ENCODE measurements around the gene VPS45.
"Not testable (repeated sequence)": the region's sequence is repeated elsewhere in the genome, so short reads cannot be mapped to it uniquely, and the experiment has no call there.

Gene VPS45

GRCh38 chr1:150162862-150163706 is 95.5 kb downstream of the VPS45 start:
- DNase-seq = peak; percentile 76

DNA sequence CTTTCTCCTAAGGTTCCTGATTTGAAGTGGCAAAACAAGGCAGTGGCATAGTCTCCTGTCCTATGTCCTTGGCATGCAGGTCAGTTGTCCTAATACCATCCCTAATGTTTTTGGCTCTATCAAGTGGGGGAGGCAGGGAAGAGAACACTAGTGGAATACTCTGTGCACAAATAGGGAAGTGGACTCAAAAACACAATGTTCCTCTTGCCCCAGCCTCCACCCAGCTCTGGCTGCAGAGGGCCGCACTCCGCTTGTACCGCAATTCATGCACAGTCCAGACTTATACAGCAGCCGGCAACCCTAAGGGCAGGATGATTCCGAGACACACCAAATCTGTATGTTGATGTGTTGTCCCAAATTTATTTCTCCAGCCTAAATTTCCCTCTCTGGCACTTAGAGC is 96.6 kb downstream of the VPS45 start:
- no peak for DNase-seq

GRCh38 chr1:150164779-150165178 is 97.2 kb downstream of the VPS45 start:
- no peak for DNase-seq

GRCh38 chr1:150165622-150166612 is 98.3 kb downstream of the VPS45 start:
- DNase-seq = peak; percentile 3

DNA sequence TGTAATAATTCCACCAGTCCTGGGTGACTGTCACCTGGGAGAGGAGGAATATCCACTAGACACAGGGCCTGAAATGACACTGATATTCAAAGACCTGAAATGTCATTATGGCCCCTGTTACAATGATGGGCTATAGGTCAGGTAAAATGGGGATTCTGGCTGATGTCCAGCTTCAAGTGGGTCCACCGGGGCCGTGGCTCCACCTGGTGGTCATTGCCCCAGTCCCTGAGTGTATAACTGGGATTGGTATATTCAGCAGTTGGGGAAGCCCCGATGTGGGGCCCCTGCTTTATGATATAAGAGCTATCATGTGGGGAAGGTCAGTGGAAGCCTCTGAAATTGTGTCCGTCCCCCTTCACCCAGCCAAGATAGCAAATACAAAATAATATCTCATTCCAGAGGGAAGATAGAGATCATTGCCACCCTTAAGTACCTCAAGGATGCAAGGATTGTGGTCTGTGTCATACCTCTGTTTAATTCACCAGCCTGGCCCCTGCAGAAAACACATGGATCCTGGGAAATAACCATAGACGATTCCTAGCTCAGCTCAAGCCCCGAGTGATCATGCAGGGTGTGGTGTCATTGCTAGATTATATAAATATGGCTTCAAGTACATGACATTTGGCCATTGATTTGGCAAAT is 101.5 kb downstream of the VPS45 start:
- peak; percentile 30 for DNase-seq

DNA sequence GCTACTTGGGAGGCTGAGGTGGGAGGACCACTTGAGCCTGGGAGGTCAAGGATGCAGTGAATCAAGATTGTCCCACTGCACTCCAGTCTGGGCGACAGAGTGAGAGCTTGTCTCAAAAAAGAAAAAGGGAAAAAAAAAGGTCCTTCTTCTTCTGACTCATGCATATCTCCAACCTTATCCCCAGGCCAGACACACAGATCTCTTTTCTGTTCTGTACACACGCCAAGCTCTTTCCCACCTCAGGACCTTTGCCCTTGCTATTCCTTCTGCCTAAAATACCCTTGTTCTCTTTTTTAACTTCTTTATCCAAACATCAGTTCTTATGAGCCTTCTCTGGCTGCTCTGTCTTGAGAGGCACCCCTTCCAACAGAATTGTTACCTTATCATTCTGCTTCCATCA is 104.2 kb downstream of the VPS45 start:
- DNase-seq = no peak

DNA sequence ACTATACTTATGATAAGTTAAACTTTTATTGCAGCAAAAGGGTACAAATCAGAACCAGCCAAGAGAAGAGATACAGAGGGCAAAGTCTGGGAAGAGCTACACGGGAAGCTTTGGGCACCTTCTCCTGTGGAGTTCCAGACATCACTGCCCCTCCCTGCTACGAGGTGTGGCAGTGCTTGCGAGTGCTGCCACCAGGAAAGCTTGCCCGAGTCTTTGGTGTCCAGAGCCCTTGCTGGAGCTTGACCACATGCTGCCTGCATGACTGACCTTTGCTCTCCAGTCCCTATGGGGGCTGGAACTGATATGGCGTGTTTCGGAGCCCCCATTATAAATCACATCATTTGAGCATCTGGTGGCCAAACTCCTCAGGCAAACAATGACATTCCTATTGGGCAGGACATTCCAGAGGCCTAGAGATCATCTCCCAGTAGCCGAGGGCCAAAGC is 105.6 kb downstream of the VPS45 start:
- no peak for DNase-seq

DNA sequence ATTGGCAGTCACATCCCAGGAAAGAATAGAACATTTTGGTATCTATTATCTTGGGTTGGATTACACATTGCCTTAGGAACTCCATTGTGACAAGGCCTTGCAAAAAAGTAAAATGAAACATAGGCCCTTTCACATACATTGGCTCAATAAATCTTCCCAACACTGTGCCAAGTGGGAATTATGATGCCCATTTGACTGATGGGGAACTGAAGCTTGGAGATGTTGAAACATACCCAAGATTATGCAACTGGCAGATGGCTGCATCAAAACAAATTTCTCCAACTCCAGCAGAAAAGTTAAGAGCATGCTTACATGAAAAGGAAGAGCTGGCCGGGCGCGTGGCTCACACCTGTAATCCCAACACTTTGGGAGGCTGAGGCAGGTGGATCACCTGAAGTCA is 109.0 kb downstream of the VPS45 start:
- no peak for DNase-seq

GRCh38 chr1:150178548-150178947 is 111.0 kb downstream of the VPS45 start:
- DNase-seq = no peak

- no peak for DNase-seq
Observed at GRCh38 chr1:150179867-150180266, 112.3 kb downstream of the VPS45 start.

DNA sequence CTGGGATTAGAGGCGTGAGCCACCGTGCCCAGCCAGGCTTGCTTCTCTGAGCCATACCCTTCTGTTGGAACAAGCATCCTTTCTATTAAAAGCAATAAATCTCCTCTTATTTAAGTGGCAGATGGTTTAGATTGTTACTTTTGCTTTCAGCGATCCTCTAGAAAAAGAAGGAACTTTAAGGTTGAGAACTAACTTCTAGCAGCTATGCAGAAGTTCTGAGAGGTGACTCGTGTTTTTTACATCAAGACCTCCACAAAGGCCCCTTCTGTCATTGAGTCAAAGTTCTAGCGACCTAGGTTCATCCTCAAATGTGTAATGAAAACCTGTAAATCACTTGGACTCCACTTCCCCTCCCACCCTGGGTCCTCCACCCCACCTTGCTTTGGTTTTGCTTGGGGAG is 112.9 kb downstream of the VPS45 start:
- DNase-seq = no peak

DNA sequence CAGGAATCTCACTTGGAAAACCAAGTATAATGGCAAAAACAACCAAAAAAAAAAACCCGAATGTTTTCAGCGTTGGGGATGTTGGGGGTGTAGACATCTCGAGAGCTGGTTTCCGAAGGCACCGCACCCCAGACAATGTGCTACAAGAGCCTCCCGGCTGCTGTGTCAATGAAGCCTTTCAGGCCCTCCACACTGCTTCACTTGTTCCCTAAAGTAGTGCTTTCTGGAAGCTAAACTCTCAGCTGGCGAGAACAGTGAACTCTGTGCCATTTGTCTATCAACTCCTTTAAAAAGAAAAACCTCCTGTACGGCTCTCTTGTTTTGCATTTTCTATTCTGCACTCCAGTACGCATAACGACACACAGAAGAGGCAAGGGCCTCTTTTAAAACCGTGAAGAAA is 114.7 kb downstream of the VPS45 start:
- DNase-seq = no peak

- DNase-seq = no peak
Observed at GRCh38 chr1:150183061-150183460, 115.5 kb downstream of the VPS45 start.

GRCh38 chr1:150185481-150185880 is 117.9 kb downstream of the VPS45 start:
- no peak for DNase-seq

- not testable (repeated sequence) for DNase-seq
Observed at GRCh38 chr1:150186438-150186788, 118.8 kb downstream of the VPS45 start.

DNA sequence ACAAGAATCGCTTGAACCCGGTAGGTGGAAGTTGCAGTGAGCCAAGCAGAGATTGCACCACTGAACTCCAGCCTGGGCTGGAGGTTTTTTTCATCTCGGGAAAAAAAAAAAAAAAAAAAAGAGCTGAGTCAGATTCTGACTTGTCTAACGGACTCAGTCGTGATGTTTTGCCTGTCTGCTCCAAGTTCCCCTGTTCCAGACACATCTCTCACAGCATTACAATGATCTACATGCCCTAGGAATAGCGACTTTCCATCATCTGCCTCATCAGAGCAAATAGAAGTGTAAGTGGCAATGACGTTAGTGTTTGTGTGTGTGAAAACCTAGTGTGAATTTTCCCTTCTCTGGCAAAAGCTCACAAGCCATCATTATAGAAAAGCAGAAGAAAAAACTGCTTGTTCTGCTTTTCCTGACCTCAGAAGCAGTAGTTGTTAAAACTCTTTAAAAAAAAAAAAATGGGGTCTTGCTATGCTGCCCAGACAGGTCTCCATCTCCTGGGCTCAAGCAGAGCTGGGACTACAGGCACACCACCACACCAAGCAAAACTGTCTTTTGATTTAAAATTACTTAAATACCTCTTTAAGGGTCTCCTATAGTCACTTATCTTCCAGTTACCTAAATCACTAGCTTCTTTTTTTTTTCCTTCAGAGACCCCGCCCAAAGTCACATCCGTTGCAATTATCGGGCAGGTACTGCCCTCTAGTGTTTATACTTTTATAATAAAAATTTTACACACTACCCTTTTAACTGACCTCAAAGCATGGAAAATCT is 119.4 kb downstream of the VPS45 start:
- DNase-seq = peak; percentile 26

DNA sequence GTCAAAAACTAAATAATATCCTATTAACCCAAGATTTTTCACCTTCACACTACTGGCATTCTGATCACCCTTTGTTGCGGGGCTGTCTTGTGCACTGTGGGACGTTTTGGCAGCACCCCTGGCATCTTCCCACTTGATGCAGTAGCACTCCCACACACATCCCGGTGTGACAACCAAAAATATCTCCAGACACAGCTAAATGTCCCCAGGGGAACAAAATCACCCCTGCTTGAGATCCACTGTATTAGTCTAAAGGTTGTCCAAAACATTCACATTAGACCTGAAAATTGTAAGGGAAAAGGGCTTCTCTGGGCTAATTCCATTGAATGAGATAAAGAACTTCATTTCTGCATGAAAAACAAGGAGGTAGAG is 120.0 kb downstream of the VPS45 start:
- no peak for DNase-seq

DNA sequence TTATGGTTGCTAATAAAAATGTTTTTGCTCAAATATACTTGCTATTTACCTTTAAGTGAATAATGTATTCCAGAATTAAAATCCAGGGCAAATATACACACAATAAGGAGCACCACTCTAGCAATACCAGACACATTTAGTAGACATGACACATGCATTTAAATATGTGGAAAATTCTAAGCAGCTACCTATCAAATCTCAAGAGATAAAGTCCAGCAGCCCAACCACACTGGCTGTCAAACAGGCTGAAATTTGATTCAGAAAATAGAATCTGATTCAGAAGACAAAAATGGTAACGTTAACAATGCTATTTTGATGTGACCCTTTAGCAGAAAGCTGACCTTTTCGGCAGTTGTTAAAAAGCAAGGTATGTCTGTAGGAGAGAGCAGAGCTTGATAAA is 124.4 kb downstream of the VPS45 start:
- DNase-seq = no peak

GRCh38 chr1:150194381-150195031 is 126.9 kb downstream of the VPS45 start:
- DNase-seq = no peak
